NCI-H2107 (cell line): Measurements from ENCODE around the gene DHRS7.
"Not testable (repeated sequence)": the region's sequence is repeated elsewhere in the genome, so short reads cannot be mapped to it uniquely, and the experiment has no call there.

ENCODE experiments used
- DNase-seq: peaks from one replicate; lab custom pipeline; 2025; lab: John Stamatoyannopoulos, UW

The DHRS7 gene

GRCh38 chr14:60133487-60133886 is 31.7 kb downstream of the DHRS7 start:
- DNase-seq = no peak

- DNase-seq = no peak
Measured at GRCh38 chr14:60125918-60126317, 39.3 kb downstream of the DHRS7 start.

GRCh38 chr14:60116181-60116580 is 49.0 kb downstream of the DHRS7 start:
- DNase-seq = no peak

- no peak for DNase-seq
Measured at GRCh38 chr14:60114881-60115280, 50.3 kb downstream of the DHRS7 start.

GRCh38 chr14:60111732-60112131 is 53.5 kb downstream of the DHRS7 start:
- DNase-seq = no peak

- DNase-seq = no peak
Measured at GRCh38 chr14:60107477-60107876, 57.7 kb downstream of the DHRS7 start.

- no peak for DNase-seq
Measured at GRCh38 chr14:60106339-60106738, 58.9 kb downstream of the DHRS7 start.

GRCh38 chr14:60102389-60102788 is 62.8 kb downstream of the DHRS7 start:
- no peak for DNase-seq

GRCh38 chr14:60101786-60102185 is 63.4 kb downstream of the DHRS7 start:
- no peak for DNase-seq

- DNase-seq = not testable (repeated sequence)
Measured at GRCh38 chr14:60099855-60100254, 65.3 kb downstream of the DHRS7 start.

GRCh38 chr14:60097974-60098373 is 67.2 kb downstream of the DHRS7 start:
- DNase-seq = no peak

- no peak for DNase-seq
Measured at GRCh38 chr14:60095781-60096450, 69.3 kb downstream of the DHRS7 start.

GRCh38 chr14:60095231-60095630 is 70.0 kb downstream of the DHRS7 start:
- no peak for DNase-seq

GRCh38 chr14:60094306-60094897 is 70.8 kb downstream of the DHRS7 start:
- DNase-seq = no peak
